ENCODE data around the gene CCDC88B.
A peak's percentile ranks its signal among the peaks of the same experiment; 100 is the strongest.

CCDC88B gene

GRCh38 chr11:64339754-64340408, at the start of gene CCDC88B:
CCDC88B (plus strand) TSS chr11:64340204; CDS start chr11:64340267, 63 bp downstream.
- DNase-seq: peak; percentile 79

- no peak for DNase-seq
Observed at GRCh38 chr11:64290352-64291261, 49.4 kb upstream of the CCDC88B start.

- DNase-seq: no peak
Observed at GRCh38 chr11:64291262-64291751, 48.7 kb upstream of the CCDC88B start, which contains the start of gene KCNK4. KCNK4 (plus strand) TSS chr11:64291302; CDS start chr11:64293019, 1,717 bp downstream.

GRCh38 chr11:64291752-64292459, 48.1 kb upstream of the CCDC88B start:
- DNase-seq: no peak

- no peak for DNase-seq
Observed at GRCh38 chr11:64292460-64293254, 47.3 kb upstream of the CCDC88B start.

GRCh38 chr11:64294774-64295173, 45.2 kb upstream of the CCDC88B start:
- DNase-seq: no peak

GRCh38 chr11:64295760-64296159, 44.2 kb upstream of the CCDC88B start:
- DNase-seq: no peak

GRCh38 chr11:64296236-64296635, 43.8 kb upstream of the CCDC88B start:
- DNase-seq: no peak

GRCh38 chr11:64296830-64297698, 42.9 kb upstream of the CCDC88B start:
- no peak for DNase-seq

- DNase-seq: no peak
Observed at GRCh38 chr11:64297699-64298358, 42.2 kb upstream of the CCDC88B start.

- DNase-seq: no peak
Observed at GRCh38 chr11:64298966-64299846, 40.8 kb upstream of the CCDC88B start.

GRCh38 chr11:64299847-64300648, 40.0 kb upstream of the CCDC88B start, which contains the start of gene CATSPERZ:
CATSPERZ (plus strand) TSS chr11:64300358; CDS start chr11:64300411, 53 bp downstream.
- no peak for DNase-seq

- DNase-seq: no peak
Observed at GRCh38 chr11:64303109-64304031, 36.6 kb upstream of the CCDC88B start.

- no peak for DNase-seq
Observed at GRCh38 chr11:64304032-64304315, 36.0 kb upstream of the CCDC88B start.

- peak; percentile 96 for DNase-seq
Observed at GRCh38 chr11:64304316-64305072, 35.5 kb upstream of the CCDC88B start.

GRCh38 chr11:64305075-64305690, 34.8 kb upstream of the CCDC88B start, which contains the start of gene ESRRA:
ESRRA (plus strand) TSS chr11:64305524; CDS start chr11:64307180, 1,656 bp downstream.
- DNase-seq: peak; percentile 100

All from stimulated activated CD4-positive, alpha-beta T cell treated with anti-CD3 and anti-CD28 coated beads, Interleukin-4, amount 100 ng/mL, for 1 hour (primary cell).